Measurements from ENCODE around the gene TPCN2.

Gene TPCN2

DNA sequence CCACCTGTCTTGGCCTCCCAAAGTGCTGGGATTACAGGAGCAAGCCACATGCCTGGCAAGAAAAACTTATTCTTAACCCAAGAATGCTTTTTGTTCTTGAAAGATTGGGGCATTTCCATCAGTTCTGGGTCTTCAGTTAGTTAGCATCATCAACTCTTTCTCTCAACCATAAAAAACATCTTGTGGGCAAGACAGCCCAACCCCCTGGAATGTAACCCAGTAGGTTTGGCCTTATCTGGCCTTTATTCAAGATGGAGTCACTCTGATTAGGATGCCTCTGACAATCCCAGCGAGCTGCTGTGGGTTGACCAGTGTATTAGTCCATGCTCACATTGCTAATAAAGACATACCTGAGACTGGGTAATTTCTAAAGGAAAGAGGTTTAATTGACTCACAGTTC is 9.2 kb upstream of the TPCN2 start:
- no peak for DNase-seq

DNA sequence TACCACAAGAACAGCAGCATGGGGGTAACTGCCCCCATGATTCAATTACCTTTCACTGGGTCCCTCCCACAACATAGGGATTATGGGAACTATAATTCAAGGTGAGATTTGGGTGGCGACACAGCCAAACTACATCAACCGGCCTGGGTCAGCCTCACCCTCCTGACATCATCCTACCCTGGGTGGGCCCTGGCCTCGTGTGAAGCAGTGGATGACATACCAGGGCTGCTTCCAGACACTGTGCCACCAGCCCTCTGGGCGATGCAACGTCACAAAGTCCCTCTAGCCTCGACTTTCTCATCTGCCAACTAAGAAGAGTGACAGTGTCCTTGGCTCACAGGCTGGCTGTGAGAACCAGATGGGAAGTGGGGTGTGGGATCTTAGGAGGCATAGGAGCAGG is 8.7 kb upstream of the TPCN2 start:
- no peak for DNase-seq

DNA sequence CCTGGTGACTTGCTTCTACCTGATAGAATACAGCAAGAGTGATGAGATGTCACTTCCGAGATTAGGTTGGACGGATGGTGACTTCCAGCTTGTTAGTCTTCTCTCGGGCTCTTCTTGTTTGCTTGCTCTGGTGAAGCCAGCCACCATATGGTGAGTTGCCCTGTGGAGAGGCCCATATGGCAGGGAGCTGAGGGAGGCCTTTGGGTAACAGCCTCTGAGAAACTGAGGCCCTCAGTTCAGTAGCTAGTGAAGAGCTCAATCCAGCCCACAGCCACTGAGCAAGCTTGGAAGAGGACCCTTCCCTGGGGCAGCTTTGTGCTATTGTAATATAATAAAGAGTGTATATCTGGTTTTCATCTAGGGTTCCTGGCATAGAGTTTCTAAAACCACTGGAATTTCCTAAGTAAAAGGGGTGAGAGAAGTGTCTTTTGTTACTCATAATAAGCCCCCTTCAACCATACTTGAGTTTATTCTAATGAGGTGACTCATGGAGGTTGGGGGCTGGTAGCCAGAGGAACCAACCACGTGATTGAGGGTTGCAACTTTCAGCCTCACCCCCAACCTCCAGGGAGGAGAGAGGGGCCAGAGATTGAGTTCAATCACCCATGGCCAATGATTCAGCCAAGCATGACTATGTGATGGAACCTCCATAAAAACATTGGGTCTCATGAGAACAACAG is 8.0 kb upstream of the TPCN2 start:
- no peak for DNase-seq

DNA sequence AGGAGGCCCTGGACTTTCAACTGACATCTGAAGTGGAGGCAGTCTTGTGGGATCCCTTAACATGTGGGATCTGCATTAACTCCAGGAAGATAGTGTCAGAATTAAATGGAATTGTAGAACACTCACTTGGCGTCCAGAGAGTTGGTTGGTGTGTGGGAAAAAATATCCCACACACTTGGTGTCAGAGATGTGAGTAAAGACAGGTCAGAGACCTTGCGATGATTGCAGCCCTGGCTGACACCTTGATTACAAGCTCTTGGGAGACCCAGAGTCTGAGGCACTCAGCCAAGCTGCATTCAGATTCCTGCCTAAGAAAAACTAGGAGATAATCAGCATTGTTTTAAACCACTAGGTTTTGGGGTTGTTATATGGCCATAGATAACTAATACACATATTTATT is 7.2 kb upstream of the TPCN2 start:
- no peak for DNase-seq

DNA sequence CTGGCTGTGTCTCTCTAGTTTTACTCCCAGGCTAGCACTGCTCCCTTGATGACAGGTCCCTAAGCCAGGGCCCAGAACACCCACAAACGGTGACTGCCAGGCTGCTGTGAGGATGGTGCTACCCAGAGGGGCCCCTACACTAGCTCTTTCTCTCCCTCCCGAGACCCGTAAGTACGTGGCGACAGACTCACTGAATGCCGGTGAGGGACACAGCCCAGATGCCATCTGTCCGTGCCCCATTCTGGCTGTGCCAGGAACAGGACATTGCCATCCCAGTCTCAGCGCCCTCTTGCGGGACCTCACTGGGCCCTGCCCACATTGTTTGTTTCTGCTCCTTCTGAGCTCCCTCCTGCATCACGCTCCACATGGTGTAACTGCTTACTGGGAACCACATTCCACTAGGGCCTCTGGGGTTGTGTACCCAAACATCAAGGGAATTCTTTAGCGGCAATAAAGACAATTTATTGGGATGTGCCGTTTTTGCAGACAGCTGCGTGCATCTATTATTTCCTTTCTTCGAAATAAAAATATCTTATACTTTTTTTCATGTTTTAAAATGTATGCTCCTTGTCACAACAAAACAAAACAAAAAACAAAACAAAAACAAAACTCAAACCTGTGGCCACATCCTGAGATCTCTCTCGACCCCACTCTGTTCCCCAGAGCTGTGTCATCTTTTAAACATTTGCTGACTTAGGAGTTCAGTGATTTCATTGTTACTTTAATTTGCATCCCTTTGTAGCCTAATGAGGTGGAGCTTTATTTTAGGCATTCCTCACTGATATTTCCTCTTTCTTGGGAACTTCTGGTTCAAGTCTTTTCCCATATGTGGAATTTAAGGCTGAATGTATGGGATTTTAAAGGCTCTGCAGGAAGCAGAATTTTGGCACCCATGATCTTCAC is 4.4 kb upstream of the TPCN2 start:
- peak; percentile 68 for DNase-seq

DNA sequence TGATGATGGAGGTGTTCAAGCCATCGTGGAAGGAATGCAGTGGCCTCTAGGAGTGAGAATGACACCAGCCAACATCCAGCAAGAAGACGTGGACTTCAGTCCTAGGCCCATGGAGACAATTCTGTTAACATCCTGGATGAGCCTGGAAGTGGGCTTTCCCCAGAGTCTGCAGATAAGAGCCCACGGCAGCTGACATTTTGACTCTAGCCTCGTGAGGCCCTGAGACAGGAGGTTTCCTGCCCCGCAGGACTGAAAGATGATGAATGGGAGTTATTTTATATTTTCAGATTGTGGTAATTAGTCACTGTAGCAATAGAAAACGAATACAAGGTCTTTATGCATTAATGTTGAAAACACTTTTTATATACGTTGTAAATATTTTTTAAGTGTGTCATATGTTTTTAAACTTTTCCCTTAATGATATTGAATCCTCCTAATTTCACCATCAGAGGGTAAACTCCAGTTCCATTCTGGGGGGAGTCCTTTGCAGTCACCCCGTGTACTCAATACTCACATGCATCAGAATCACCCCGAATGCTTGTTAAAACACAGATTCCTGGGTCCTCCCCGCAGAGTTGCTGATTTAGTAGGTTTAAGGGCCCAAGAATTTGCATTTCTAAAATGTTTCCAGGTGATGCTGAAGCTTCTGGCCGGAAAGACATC is 570 bp upstream of the TPCN2 start:
- no peak for DNase-seq

DNA sequence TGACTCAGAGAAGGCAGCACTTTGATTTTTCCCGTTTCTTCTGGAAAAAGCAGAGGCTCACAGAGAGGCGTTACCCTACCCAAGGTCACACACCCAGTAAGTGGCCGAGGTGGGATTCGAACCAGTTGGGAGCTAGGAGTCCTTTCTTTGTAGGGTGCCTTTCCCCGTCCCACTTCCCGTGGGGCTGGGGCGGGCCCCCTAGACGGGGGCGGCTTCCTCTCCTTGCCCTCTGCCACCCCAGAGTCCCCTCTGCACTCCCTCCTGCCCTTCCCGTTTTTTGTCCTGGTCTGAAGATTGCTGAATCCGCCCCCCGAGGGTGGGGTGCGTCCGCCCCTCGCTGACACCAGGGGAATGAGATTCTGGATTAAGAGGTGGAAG is 747 bp downstream of the TPCN2 start:
- no peak for DNase-seq

DNA sequence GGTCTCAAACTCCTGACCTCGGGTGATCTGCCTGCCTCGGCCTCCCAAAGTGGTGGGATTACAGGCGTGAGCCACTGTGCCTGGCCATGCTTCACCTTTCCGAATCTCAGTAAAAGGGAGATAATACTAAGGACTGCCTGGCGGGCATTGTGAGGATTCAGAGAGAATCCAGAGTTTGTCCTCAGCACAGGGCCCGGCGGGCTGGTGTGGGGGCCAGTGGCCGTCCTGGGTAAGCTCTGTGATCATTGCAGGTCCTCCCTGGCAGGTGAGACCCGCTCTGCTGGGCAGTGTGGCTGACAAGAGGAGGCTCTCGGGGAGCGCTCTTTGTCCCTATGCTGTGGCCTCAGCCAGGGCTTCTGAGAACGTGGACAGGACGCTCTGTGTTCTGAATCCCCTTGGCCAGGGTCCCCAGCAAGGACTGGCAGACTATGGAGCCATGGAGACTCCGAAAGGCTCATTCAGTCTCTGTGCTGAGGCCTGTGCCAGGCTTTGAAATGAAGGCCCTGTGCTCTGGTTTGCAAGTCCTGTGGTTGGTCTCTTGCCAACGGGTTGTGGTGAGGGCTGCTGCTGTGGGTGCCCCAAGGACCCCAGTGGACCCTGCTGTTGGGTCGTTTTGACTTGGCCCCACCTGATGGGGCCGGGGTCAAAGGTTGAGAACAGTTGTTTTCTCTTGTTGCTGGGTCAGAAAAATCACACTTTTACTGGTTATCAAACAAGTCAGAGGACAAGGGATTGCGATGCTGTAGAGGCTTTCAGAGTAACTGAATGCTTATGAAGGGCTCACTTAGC is 2.1 kb downstream of the TPCN2 start:
- DNase-seq, result no peak

DNA sequence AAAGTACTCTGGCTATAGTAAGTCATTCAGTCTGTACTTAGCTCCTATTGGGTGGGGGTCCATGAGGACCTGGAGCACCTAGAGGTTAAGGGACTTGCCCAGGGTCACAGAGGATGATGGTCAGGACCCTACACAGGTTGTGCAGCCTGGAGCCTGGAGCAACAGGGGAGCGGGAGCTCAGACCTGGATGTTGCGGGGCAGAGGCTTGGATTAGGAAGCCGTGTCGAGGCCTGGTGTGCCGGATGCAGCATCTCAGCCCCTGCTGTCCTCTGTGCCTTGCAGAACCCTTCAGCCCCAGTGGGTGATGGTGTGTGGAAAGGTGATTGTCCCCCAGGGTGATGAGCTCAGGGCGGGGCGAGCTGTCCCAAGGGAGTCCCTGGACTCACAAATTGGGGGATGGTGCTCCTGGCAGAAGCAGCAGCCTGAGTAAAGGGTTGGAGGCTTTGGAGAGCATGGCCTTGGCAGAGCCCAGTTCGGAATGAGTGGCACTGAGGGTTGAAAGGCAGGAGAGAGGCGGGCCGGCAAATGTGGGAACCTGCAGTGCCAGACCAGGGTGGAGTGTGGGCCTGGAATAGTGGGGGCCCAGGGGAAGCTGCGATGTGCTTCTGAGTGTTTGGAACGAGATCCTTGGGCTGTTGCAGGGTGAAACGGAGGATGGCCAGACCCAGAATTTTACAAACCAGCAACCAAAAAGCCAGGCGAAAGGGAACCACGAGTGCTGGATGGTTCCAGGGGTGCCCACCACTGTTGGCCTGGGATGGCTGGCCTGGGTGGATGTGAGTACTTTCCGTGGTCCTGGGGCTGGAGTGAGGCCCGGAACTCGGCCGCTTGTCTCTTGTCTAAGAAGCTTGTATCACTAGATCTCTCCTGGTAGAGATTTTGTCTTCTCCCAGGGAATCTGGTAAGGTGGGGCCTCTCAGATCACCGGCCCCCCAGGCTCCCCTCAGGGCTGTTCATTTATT is 2.9 kb downstream of the TPCN2 start:
- no peak for DNase-seq

DNA sequence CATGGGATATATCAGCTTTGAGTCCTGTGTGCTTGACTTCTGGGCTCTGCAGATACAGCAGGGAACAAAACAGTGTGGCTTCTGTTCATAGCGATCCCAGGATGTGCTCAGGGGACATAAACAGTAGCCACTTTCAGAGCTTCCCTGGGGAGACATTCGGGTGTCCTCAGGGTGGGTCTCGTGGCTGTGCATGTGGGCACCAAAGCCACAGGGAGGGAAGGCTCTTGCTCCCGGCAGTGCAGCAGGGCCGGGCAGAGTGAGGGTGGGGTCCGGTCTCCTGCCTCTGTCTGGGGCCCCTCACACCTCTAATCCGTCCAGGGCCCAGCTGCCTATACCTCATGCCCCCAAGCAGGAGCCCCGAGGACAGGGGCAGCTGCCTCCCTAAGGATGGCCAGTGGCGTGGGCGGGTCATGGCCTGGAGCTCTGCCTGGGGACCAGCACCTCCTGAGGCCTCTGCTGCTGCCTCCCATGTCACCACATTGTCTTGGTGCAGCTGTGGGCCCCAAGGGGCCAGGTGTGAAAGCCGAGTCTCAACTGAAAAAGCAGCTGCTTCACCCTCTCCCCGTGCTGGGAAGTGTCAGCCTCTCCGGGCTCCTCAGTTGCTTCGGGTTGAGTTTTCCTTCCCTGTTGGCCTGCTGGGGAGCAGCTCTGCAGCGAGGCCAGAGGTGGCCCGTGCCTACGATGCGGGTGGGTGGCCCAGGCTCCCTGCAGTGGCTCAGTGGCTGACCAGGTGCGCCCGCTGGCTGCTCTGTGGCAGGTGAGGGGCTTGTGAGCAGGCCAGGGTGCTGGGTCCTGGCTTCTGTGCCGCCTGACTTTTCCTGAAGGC is 3.8 kb downstream of the TPCN2 start:
- DNase-seq, result no peak

DNA sequence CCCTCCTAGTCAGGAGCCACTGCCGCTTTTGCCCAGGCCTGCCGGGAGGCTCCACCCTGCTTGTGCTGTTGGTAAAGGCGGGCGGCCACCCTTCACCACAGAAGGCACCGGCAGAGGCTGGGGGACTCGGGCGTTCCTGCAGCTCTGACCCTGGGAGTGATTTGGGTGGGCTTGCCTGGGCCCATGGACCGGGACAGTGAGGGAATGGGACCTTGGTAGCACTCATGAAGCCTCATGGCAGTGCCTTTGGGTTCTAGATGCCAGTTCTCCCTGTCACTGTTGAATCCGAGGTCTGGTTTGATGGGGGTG is 4.4 kb downstream of the TPCN2 start:
- no peak for DNase-seq

DNA sequence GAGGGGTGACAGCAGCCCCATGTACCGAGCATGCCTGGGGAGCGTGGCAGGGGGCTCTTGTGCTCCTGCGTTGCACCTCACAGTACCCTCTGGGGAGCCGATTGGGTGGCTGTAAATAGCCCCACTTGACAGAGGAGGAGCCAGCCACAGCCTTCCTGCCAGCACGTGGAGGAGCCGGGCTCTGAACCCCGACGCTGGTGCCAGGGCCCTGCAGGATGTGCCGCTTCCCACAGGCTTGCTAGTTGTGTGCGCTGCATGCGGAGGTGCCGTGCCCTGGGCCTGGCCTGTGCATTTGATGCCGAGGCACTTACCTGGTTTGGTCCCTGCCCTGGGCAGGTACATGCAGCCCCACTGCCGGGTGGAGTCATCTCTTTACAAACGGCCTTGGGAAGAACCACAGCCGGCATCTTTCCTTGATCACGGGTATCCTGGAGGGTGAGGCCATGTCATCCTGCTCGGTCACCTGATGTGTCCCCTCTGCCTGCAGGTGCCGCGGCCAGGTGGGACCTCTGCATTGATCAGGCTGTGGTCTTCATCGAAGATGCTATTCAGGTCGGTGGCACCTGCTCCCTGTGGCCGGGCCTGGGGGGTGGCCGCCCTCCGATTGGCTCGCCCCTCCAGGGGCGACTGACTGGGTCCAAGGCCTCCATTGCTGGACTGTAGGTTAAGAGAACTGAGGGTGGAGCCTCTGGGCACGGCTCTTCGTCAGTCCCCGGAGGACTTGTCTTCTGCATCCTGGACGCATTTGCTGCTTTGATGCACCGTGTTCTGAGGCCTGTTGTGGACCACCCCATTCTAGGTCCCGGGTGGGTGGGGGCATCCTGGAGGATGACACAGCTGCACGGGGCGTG is 5.0 kb downstream of the TPCN2 start:
- DNase-seq, result no peak

DNA sequence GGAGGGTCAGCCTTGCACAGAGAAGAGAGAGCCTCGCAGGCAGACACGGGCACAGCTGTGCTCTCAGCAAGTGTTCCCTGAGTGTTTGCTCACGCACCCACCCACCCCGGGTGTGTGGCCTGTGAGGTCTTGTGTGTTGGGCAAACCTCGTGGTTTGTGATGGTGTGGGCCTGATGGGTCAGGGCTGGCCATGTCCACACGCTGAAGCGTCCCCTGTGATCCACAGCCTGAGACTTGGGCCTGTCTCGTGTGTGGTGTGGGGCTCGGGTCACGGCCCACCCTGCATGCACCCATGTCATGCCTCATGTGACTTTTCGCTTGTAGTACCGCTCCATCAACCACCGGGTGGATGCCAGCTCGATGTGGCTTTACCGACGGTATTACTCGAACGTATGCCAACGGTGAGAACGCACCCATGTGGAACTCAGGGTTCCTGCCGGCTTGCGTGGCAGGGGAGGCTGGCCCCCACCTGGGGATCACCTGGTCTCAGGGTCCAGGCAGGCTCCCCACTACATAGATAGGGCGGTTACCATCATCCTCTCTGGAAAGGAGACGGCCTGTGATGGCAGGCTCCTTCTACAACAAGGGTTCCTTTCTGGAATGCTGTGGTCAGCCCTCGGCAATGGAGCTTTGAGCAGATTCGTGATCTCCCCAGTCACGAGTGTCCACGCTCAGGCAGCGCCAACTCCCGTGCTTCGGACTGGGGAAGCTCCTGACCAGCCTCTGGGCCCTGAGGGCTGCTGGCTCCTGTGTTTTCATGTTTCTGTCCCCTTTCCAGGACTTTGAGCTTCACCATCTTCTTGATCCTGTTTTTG is 5.9 kb downstream of the TPCN2 start:
- no peak for DNase-seq

DNA sequence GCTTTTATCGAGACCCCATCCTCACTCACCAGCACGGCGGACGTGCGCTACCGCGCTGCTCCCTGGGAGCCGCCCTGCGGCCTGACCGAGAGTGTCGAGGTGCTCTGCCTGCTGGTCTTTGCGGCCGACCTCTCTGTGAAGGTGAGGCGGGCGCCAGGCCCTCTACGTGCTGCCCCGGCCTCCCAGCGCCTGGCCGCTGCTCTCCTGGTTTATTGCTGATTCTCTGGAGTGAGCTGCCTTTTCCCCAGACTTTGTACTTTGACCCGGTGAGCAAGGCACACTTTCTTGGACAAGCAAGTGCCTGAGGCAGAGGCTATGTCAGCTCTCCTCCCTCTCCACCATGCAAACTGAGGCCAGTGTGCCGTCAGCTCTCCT is 6.5 kb downstream of the TPCN2 start:
- DNase-seq, result no peak

DNA sequence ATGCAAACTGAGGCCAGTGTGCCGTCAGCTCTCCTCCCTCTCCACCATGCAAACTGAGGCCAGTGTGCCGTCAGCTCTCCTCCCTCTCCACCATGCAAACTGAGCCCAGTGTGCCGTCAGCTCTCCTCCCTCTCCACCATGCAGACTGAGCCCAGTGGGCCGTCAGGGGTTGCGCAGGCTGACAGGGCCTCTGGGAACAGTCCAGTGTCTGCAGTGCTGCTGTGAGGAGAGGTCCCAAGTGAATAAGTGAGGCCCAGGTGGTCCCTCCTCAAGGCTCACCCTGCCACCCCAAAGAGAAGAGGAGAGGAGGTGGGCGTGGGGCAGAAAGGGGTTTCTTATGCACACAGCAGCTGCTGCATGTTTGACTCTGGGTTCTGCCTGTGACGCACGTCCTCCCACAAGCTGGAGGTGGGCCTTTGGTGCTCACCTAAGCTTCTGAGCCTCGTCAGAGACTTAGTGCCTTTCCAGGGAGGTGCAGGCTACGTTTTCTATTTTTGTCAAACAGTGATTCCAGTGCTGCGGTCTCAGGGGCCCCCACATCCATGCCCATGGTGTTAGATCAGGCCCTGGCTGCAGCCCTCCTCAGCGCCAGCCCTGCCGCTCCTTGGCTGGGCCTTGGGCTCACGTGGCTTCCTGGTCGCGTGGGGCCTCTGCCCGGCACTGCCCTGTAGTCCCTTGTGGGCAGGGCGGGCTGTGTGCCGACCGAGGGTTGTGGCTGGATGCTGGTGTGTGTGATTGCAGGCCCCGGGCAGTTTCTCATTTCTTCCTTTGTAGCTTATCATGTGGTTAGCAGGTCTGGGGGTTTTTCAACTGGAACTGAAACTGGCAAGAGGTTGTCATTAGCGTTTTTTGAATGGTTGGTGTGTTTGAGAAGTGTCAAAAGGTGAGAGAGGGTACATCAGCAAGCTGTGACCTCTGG is 7.1 kb downstream of the TPCN2 start:
- peak; percentile 65 for DNase-seq

DNA sequence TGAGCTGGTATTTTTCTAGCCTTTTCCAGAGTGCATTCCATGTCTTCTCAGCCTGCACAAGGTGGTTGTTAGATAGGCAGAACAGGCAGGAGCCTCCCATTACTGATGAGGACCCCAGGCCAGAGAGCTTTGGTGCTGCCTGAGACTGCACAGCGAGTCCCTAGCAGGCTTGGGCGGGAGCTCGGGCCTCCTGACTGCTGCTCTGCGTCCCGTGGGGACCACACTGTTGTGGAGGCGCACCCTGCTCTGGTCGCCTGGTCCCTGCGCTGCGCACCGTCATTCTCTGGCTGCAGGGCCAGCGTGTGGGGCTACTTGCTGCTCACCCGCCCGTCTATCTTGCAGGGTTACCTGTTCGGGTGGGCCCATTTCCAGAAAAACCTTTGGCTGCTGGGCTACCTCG is 8.5 kb downstream of the TPCN2 start:
- DNase-seq, result no peak

DNA sequence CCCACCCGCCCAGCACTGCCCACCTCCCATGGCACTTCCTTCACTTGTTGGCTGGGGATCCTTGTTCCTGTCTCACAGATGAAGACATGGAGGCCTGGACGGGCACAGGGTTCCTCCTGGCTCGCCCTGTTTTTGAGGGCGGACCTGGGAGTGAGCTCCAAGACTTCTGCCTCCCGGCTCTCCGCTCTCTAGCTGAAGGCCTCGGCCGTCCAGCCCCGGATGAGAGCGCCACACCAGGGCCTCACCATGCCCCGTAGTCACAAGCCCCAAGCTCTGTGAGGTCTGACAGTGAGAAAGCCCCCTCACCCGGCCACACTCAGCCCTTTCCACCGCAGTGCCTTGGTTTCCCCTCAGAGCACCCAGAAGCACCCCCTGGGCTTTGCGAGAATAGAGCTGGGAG is 9.1 kb downstream of the TPCN2 start:
- DNase-seq, result no peak
